ENCODE data around the gene IMMP2L.

The IMMP2L gene

GRCh38 chr7:111429781-111430180, 132.5 kb downstream of the IMMP2L start:
- TF ChIP-seq, protein P1, sequence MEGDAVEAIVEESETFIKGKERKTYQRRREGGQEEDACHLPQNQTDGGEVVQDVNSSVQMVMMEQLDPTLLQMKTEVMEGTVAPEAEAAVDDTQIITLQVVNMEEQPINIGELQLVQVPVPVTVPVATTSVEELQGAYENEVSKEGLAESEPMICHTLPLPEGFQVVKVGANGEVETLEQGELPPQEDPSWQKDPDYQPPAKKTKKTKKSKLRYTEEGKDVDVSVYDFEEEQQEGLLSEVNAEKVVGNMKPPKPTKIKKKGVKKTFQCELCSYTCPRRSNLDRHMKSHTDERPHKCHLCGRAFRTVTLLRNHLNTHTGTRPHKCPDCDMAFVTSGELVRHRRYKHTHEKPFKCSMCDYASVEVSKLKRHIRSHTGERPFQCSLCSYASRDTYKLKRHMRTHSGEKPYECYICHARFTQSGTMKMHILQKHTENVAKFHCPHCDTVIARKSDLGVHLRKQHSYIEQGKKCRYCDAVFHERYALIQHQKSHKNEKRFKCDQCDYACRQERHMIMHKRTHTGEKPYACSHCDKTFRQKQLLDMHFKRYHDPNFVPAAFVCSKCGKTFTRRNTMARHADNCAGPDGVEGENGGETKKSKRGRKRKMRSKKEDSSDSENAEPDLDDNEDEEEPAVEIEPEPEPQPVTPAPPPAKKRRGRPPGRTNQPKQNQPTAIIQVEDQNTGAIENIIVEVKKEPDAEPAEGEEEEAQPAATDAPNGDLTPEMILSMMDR (IDR thresholded peaks at IDR 0.05; ENCODE audit: borderline replicate concordance, insufficient read depth, low read depth, low read length), result no peak
- no peak overlapping the region for H3K4me3 ChIP-seq (ENCODE audit: low read depth, low read length)

GRCh38 chr7:111424768-111425167, 137.5 kb downstream of the IMMP2L start:
- no peak overlapping the region for H3K4me3 ChIP-seq (ENCODE audit: low read depth, low read length)
- TF ChIP-seq, protein P1 (IDR thresholded peaks at IDR 0.05; ENCODE audit: borderline replicate concordance, insufficient read depth, low read depth, low read length), result no peak

- TF ChIP-seq, protein P1 (IDR thresholded peaks at IDR 0.05; ENCODE audit: borderline replicate concordance, insufficient read depth, low read depth, low read length), result no peak
- no peak overlapping the region for H3K4me3 ChIP-seq (ENCODE audit: low read depth, low read length)
These were observed 147.9 kb downstream of the IMMP2L start for GRCh38 chr7:111414374-111414773.

- TF ChIP-seq, protein P1 (IDR thresholded peaks at IDR 0.05; ENCODE audit: borderline replicate concordance, insufficient read depth, low read depth, low read length), result no peak
- H3K4me3 ChIP-seq (ENCODE audit: low read depth, low read length), result no peak overlapping the region
These were observed 148.6 kb downstream of the IMMP2L start for GRCh38 chr7:111413739-111414138.

GRCh38 chr7:111410899-111411298, 151.4 kb downstream of the IMMP2L start:
- H3K4me3 ChIP-seq (ENCODE audit: low read depth, low read length), result no peak overlapping the region
- TF ChIP-seq, protein P1 (IDR thresholded peaks at IDR 0.05; ENCODE audit: borderline replicate concordance, insufficient read depth, low read depth, low read length), result no peak

DNA sequence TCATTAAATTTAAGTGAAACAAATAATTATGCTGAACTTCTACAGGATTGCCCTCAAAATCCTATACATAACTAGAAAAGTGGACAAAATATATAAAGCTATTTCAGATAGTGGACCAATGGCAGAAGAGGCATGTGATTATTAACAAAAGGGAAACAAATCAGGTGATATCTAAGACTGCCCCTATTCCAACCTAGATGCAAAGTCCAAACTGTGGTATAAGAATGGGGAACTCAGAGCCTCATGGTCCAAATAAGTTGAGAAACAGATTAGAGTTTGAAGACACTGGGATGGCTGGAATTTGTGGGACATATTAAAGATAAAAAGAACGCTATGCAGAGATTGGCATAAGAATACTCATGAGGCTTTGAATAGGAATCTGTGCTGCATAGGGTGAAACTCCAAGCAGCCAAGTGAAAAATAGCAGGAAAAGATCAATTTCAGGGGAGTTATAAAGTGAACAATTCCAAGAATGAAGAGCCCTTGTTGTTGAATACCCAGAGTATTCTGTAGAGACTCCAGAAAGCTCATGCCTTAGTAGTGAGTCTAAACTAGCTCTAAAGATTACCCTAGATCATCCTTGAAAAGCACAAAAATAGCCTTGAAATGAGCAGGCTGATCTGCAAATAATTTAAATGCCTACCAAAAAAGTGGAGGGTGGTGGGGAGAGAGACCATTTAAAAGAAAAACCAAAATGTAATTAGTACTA, 152.4 kb downstream of the IMMP2L start:
- no peak overlapping the region for H3K4me3 ChIP-seq (ENCODE audit: low read depth, low read length)
- TF ChIP-seq, protein P1 (IDR thresholded peaks at IDR 0.05; ENCODE audit: borderline replicate concordance, insufficient read depth, low read depth, low read length), result no peak

GRCh38 chr7:111408724-111409123, 153.6 kb downstream of the IMMP2L start:
- H3K4me3 ChIP-seq (ENCODE audit: low read depth, low read length), result no peak overlapping the region
- TF ChIP-seq, protein P1 (IDR thresholded peaks at IDR 0.05; ENCODE audit: borderline replicate concordance, insufficient read depth, low read depth, low read length), result no peak

All from GM12875 (cell line).